Choroid plexus epithelial cell (primary cell): ENCODE data around the gene PHF21B.

Experiments used
- DNase-seq: peaks from one replicate; pipeline ENCODE4 v3.0.0-alpha.2; 2010; ENCODE audit warnings: low read depth
- H3K4me3 ChIP-seq: 2 replicates; pipeline ENCODE4 v1.5.1; 2011; ENCODE audit warnings: low read depth, mild to moderate bottlenecking, control low read depth, low read length, moderate library complexity
- TF ChIP-seq, protein P1 (sequence below): conservative IDR thresholded peaks from 2 replicates; pipeline ENCODE4 v1.5.1; 2011; ENCODE audit warnings: low read depth, mild to moderate bottlenecking, control low read depth, inconsistent platforms, low read length, moderate library complexity

The PHF21B gene

DNA sequence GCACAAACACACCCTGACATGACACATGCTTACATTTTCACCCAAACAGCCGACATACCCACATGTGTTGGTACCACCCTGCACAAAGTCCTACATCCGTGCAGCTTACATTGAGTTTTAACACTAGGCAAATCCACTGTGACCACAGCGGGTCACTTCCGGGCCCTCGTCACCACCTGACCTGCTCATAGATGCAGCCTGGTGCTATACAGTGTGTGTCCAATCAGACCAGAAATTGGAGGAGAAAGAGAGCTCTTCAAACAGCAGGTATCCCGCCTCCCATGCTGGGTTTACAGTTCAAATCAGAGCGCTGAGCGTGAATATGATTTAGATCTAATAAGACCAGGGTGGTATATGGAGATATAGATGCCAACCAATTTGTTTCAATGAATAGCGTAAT lies 35.4 kb downstream of the PHF21B start:
- DNase-seq: no peak
- TF ChIP-seq, protein P1, sequence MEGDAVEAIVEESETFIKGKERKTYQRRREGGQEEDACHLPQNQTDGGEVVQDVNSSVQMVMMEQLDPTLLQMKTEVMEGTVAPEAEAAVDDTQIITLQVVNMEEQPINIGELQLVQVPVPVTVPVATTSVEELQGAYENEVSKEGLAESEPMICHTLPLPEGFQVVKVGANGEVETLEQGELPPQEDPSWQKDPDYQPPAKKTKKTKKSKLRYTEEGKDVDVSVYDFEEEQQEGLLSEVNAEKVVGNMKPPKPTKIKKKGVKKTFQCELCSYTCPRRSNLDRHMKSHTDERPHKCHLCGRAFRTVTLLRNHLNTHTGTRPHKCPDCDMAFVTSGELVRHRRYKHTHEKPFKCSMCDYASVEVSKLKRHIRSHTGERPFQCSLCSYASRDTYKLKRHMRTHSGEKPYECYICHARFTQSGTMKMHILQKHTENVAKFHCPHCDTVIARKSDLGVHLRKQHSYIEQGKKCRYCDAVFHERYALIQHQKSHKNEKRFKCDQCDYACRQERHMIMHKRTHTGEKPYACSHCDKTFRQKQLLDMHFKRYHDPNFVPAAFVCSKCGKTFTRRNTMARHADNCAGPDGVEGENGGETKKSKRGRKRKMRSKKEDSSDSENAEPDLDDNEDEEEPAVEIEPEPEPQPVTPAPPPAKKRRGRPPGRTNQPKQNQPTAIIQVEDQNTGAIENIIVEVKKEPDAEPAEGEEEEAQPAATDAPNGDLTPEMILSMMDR: no peak
- H3K4me3 ChIP-seq: no peak overlapping the region

DNA sequence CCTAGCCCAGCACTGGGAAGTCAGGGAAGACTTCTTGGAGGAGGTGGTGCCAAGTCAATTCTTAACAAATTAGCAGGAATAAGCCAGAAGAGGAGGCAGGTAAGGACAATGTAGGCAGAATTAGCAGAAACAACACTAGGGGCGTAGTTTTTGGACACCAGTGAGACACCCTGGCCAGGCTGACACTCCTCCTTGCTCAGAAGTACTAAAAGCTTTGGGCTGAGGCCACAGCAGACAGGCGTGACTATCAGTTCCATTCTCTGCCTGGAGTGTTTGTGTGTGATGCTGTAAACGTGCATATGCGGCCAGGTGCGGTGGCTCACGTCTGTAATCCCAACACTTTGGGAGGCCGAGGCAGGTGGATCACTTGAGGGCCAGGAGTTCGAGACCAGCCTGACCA lies 36.0 kb downstream of the PHF21B start:
- DNase-seq: no peak
- TF ChIP-seq, protein P1: no peak
- no peak overlapping the region for H3K4me3 ChIP-seq

DNA sequence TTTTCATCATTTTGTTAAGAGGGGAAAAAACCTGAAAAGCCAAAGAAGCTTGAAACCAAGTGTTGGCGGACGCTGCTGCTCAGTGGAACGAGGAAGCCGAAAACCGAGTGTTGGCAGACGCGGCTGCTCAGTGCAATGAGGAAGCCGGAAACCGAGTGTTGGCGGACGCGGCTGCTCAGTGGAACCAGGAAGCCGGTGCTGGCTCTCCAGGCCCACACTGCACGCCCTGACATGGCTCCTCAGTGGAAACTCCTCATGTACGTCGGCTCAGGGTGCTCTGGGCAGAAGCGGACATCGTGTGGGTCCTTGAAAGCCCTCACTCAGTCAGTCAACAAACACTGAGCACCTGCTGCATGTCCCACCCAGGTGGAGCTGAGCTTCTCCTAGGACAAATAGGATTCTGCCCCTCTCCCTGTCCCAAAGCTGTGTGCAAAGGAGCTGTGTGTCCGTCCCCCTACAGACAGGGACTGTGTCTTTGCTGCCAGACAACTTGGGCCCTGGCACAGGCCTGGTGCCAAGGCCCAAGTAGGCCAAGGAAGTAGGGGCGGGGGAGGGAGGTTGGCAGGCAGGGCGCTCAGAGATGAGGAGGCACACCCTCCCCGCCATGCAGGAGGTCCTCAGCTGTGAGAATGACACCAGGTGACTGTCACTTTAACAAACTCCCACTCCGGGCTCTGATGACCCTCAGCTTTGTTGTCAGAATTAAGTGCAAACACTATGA lies 37.3 kb downstream of the PHF21B start:
- TF ChIP-seq, protein P1: no peak
- H3K4me3 ChIP-seq: no peak overlapping the region
- no peak for DNase-seq

DNA sequence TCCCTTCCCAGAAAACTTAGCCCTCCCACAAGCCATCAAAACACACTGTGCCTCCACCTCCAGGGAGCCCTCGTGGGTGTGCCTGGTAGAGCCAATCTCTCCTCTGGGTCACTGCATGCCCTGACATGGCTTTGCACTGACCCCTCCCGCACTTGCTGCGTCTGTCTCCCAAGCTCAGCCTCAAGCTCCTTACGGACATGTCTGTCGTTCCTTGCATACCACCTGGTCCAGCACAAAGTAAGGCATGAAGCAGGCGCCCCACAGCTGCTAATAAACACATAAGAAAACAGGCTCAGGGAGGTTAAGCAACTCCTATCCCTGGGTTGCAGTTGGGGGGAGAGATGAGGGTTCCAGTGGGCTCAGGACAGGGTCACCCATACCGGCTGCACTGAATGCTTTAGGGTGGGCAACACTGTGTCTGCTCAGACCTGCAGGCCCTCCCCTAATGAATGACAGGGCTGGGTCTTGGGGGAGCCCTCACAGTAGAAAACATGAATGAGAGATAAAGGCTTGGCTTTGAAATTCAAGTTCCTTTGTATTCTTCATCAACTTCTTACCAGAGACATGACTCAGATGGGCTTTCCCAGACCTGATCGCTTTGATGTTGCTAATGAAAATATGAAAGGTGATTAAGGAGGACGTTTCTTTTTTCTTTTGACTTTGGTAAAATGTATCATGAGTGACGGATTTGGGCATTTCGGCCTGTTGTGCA lies 38.0 kb downstream of the PHF21B start:
- no peak for DNase-seq
- TF ChIP-seq, protein P1: no peak
- no peak overlapping the region for H3K4me3 ChIP-seq

DNA sequence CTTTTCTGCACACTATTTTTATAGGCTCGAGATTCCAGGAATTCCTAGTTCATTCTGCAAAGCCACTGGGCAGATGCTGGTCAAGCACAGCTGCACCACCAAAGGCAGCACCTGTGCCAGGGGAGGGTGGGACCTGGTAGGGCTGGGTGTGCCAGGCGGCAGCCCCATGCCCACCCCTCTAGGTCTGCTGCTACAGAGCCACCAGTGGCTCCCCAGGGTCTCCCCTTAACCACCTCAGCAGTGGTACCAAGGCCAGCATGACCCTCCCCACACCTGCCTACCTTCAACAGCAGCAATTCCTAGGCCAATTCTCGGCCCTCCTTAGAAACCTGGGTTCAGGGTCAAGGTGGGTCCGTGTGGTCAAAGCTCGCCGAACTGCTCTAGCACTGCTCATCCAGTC lies 39.5 kb downstream of the PHF21B start:
- no peak for DNase-seq
- TF ChIP-seq, protein P1: no peak
- no peak overlapping the region for H3K4me3 ChIP-seq

DNA sequence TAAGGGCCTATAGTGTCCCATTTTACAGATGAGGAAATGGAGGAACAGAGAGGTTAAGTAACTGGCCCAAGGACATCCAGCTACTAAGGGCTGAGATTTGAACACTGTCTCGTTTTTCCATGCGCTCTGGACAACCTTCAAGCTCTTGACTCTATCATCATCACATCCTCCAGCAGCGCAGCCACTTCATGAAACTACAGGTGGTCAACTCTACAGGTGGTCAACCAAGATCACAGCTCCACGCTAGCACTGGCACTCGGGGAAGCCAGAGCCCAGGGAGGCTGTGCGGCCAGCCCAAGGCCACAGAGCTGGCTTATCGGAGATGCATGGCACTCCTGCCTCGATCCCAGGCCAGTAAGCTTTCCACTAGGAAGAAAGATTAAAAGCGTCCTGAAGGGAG lies 40.0 kb downstream of the PHF21B start:
- no peak overlapping the region for H3K4me3 ChIP-seq
- TF ChIP-seq, protein P1: no peak
- DNase-seq: no peak

DNA sequence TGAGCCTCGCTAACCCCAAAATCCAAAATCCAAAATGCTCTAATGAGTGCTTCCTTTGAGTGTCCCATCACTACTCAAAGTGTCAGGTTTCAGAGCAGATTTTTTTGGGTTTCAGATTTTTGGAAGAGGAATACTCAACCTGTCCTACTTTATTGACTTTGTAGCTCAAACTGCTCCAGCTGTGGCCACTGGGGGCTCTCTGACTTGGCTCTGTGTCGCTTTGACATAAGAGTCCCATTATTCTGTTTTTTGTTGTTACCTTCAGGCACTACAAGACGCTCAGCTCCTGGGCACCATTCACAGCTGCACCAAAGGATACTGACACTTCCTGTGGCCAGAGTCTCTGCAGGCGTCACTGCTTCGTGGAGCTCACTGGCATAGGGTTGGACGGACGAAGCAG lies 41.1 kb downstream of the PHF21B start:
- TF ChIP-seq, protein P1: peak; percentile 27
- peak; percentile 4 for DNase-seq
- no peak overlapping the region for H3K4me3 ChIP-seq
